IMR-90 (cell line): ENCODE data around the gene LIPI. TPM values are rescaled to one million over a fixed set of nuclear protein-coding genes. Genes with fewer than 3 reads are reported as not detected.

Experiments
- ATAC-seq: fragments of 200-7000 bp; cut with Tn5 transposase; 2 replicates; pipeline ENCODE4 v1.9.1; 2020; ENCODE audit warnings: low read depth, mild to moderate bottlenecking, moderate library complexity
- BruUV-seq: library from RNA; stranded (reverse); fragments of 400-500 nt; replicated peaks from 2 replicates; lab custom pipeline; 2021; lab: Mats Ljungman, UMichigan
- CTCF ChIA-PET: fragments of 300-600 bp; formaldehyde crosslinking; extraction: SDS; loops from one replicate; lab custom pipeline; 2021; ENCODE audit warnings: antibody characterized with exemption; lab: Yijun Ruan, JAX
- POLR2A ChIA-PET: fragments of 300-600 bp; sonication (Branson Sonifier 250); formaldehyde crosslinking; loops from one replicate; lab custom pipeline; 2022; ENCODE audit warnings: antibody characterized with exemption; ENCODE audit not compliant: unreplicated experiment; lab: Charles Lee
- DNase-seq: peaks from one replicate; pipeline ENCODE4 v3.0.0; 2013
- H2AFZ ChIP-seq: replicated peaks from 2 replicates; pipeline ENCODE3; 2013; ENCODE audit warnings: low read length, mild to moderate bottlenecking; ENCODE audit not compliant: poor library complexity
- H2AK5ac ChIP-seq: 2 replicates; pipeline ENCODE4 v1.6.1; 2013; ENCODE audit warnings: low read depth, low read length, inconsistent platforms
- H2AK9ac ChIP-seq: replicated peaks from 2 replicates; pipeline ENCODE3; 2013; ENCODE audit warnings: mild to moderate bottlenecking, low read depth, low read length, moderate library complexity; ENCODE audit not compliant: poor library complexity
- H2BK120ac ChIP-seq: 2 replicates; pipeline ENCODE4 v1.6.1; 2013; ENCODE audit warnings: low read depth, low read length, inconsistent platforms
- H2BK15ac ChIP-seq: 3 replicates; pipeline ENCODE4 v1.6.1; 2013; ENCODE audit warnings: low read depth, low read length, inconsistent platforms
- H2BK20ac ChIP-seq: 2 replicates; pipeline ENCODE4 v1.6.1; 2013; ENCODE audit warnings: low read depth, mild to moderate bottlenecking, inconsistent platforms, low read length, moderate library complexity
- H2BK5ac ChIP-seq: 2 replicates; pipeline ENCODE4 v1.6.1; 2013; ENCODE audit warnings: mild to moderate bottlenecking, low read depth, low read length, inconsistent platforms; ENCODE audit not compliant: poor library complexity, severe bottlenecking
- H3K14ac ChIP-seq: replicated peaks from 2 replicates; pipeline ENCODE4 v1.6.1; 2013; ENCODE audit warnings: low read depth, low read length, inconsistent platforms
- H3K18ac ChIP-seq: 2 replicates; pipeline ENCODE4 v1.6.1; 2013; ENCODE audit warnings: low read depth, low read length, control low read depth
- H3K23ac ChIP-seq: 2 replicates; pipeline ENCODE4 v1.6.1; 2013; ENCODE audit warnings: low read depth, low read length, inconsistent platforms
- H3K27ac ChIP-seq: 2 replicates; pipeline ENCODE4 v1.5.1; 2013; ENCODE audit warnings: mild to moderate bottlenecking, control low read depth, low read length; ENCODE audit not compliant: insufficient read depth
- H3K27me3 ChIP-seq: 2 replicates; pipeline ENCODE4 v1.6.1; 2013; ENCODE audit warnings: low read length; ENCODE audit not compliant: control insufficient read depth, insufficient read depth
- H3K36me3 ChIP-seq: 2 replicates; pipeline ENCODE4 v1.6.1; 2013; ENCODE audit warnings: low read length, mixed read lengths; ENCODE audit not compliant: control insufficient read depth, insufficient read depth
- H3K4ac ChIP-seq: 2 replicates; pipeline ENCODE4 v1.6.1; 2013; ENCODE audit warnings: low read depth, low read length, inconsistent platforms
- H3K4me1 ChIP-seq: 2 replicates; pipeline ENCODE4 v1.6.1; 2013; ENCODE audit warnings: low read length, mixed read lengths; ENCODE audit not compliant: control insufficient read depth, insufficient read depth
- H3K4me2 ChIP-seq: 2 replicates; pipeline ENCODE4 v1.6.1; 2013; ENCODE audit warnings: low read depth, mild to moderate bottlenecking, control low read depth, low read length, moderate library complexity
- H3K4me3 ChIP-seq: 2 replicates; pipeline ENCODE4 v1.5.1; 2013; ENCODE audit warnings: low read depth, mild to moderate bottlenecking, control low read depth, low read length, moderate library complexity; ENCODE audit not compliant: insufficient read depth
- H3K56ac ChIP-seq: 2 replicates; pipeline ENCODE4 v1.6.1; 2013; ENCODE audit warnings: low read length, inconsistent platforms; ENCODE audit not compliant: insufficient read depth; ENCODE audit errors: extremely low read depth
- H3K79me1 ChIP-seq, 2 experiments: 2 replicates each; pipeline ENCODE4 v1.6.1; 2013; ENCODE audit warnings: low read length in 2 of 2, inconsistent platforms in 1 of 2, low read depth in 1 of 2
- H3K9ac ChIP-seq: 2 replicates; pipeline ENCODE4 v1.6.1; 2013; ENCODE audit warnings: low read depth, low read length, control low read depth
- H3K9me1 ChIP-seq: 2 replicates; pipeline ENCODE4 v1.6.1; 2013; ENCODE audit warnings: low read length, inconsistent platforms; ENCODE audit not compliant: insufficient read depth
- H3K9me3 ChIP-seq: 2 replicates; pipeline ENCODE4 v1.6.1; 2013; ENCODE audit warnings: low read length; ENCODE audit not compliant: control insufficient read depth, insufficient read depth
- H4K20me1 ChIP-seq: 2 replicates; pipeline ENCODE4 v1.6.1; 2013; ENCODE audit warnings: low read length, inconsistent platforms; ENCODE audit not compliant: insufficient read depth
- H4K5ac ChIP-seq: 2 replicates; pipeline ENCODE4 v1.6.1; 2013; ENCODE audit warnings: mild to moderate bottlenecking, low read depth, low read length, control low read depth
- H4K8ac ChIP-seq, 2 experiments: 2 replicates each; pipeline ENCODE4 v1.6.1; 2013; ENCODE audit warnings: low read depth in 2 of 2, low read length in 2 of 2, control low read depth in 1 of 2, inconsistent platforms in 1 of 2
- H4K91ac ChIP-seq: 2 replicates; pipeline ENCODE4 v1.6.1; 2013; ENCODE audit warnings: low read depth, low read length, inconsistent platforms; ENCODE audit not compliant: insufficient read depth
- BHLHE40 ChIP-seq: fragments of 150-350 bp; IDR thresholded peaks from 2 replicates; pipeline ENCODE4 v1.6.1; 2016; ENCODE audit warnings: mild to moderate bottlenecking, low read depth, low read length
- POLR2A ChIP-seq: IDR thresholded peaks from 2 replicates; pipeline ENCODE4 v1.6.1; 2012; ENCODE audit warnings: mild to moderate bottlenecking, low read depth, low read length
- RAD21 ChIP-seq: IDR thresholded peaks from 2 replicates; pipeline ENCODE4 v1.6.1; 2012; ENCODE audit warnings: low read length, improper control_type of control experiment
- WGBS, 2 experiments: methylation state at CpG; one replicate each; pipeline versions ENCODE4 v1.1.5 to v1.1.7; 2013; ENCODE audit warnings: missing lambda C conversion rate in 2 of 2; ENCODE audit not compliant: insufficient read length in 1 of 2; ENCODE audit errors: extremely low coverage in 2 of 2; 5-methylcytosine and 5-hydroxymethylcytosine counted together
- dilution Hi-C: fragments of 300-500 bp; cut with HindIII; formaldehyde crosslinking; loops from one replicate; pipeline ENCODE4 v1.14.3; 2018; ENCODE audit warnings: low sequenced_read_pairs; ENCODE audit not compliant: unreplicated experiment
- in situ Hi-C: fragments of 300-500 bp; cut with MboI; formaldehyde crosslinking; loops from 3 replicates; pipeline ENCODE4 v1.14.3; 2019; ENCODE audit warnings: low sequenced_read_pairs, inconsistent platforms, mixed read lengths
- intact Hi-C: fragments of 100-400 bp; cut with micrococcal nuclease; formaldehyde crosslinking; loops from 2 replicates; pipeline ENCODE4 v1.10.0; 2022
- polyA plus RNA-seq, 3 experiments: library from polyadenylated mRNA; depleted of rRNA; stranded (reverse); fragments of >200 nt; gene quantifications; 2 replicates each; pipeline ENCODE4 v1.2.3, GENCODE V29; 2012; ENCODE audit warnings: low replicate concordance in 1 of 3
- total RNA-seq: library from RNA; depleted of rRNA; stranded (reverse); fragments of >200 nt; gene quantifications from 2 replicates; pipeline ENCODE4 v1.2.3, GENCODE V29; 2012

LIPI gene
- total and polyA plus RNA-seq, 2 of the 4 experiments (the other 2 are of a cell fraction) = not detected

DNA sequence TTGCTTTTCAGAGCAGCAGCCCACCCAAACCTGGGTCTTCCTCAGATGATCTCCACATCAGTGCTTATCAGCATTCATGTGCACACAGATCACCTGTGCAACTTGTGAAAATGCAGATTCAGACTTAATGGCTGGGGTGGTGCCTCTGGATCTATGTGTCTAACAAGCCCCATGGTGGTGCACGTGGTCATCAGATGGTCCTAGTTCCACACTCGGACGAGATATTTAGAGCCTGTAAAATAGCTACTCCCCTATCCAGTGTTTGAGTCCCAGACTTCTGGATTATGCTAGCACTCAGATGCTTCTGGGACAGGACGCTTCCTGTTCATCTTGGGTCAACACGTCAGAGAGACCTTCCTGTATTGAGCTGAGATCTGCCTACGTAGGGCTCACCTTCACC lies 114.2 kb downstream of the LIPI start:
- Histone ChIP-seq H3K9ac (no peak overlapping the region), H2BK5ac (no peak overlapping the region), H3K14ac (no peak overlapping the region), H2AK9ac (no peak overlapping the region), H3K9me3 (no peaks in the 10 kb centered on the region), H4K5ac (no peak overlapping the region), H3K4ac (no peak overlapping the region), H3K9me1 (no peaks in the 10 kb centered on the region), H3K23ac (no peak overlapping the region), H2BK20ac (no peak overlapping the region), H3K4me1 (no peaks in the 10 kb centered on the region), H3K56ac (no peak overlapping the region), H3K18ac (no peak overlapping the region), H2AK5ac (no peak overlapping the region), H2BK120ac (no peak overlapping the region), H4K91ac (no peak overlapping the region), H4K20me1 (no peaks in the 10 kb centered on the region), H4K8ac (no peak overlapping the region), H3K36me3 (no peaks in the 10 kb centered on the region), H2AFZ (no peak overlapping the region), H3K4me2 (no peak overlapping the region), H3K27me3 (no peaks in the 10 kb centered on the region), H3K4me3 (no peak overlapping the region), H3K27ac (no peak overlapping the region), H3K79me1 (no peaks in the 10 kb centered on the region), H2BK15ac (no peak overlapping the region)
- ATAC-seq (no peak), DNase-seq (no peak)
- intact Hi-C loops (no loop called here), in situ Hi-C loops (no loop called here), dilution Hi-C loops (no loop called here)
- WGBS, 2 experiments = 49% methylated on average over 3 of the region's 6 CpGs; no CpG with 5 or more reads in 1 of the 2 experiments
- ChIA-PET CTCF (no interaction called here), POLR2A (no interaction called here)
- TF ChIP-seq BHLHE40 (no peak), RAD21 (no peak), POLR2A (no peak)
- BruUV-seq = no TSS peak
